ENCODE results near the gene LRCH4.
A peak's percentile ranks its signal among the peaks of the same experiment; 100 is the strongest.
"Not testable (repeated sequence)": the region's sequence is repeated elsewhere in the genome, so short reads cannot be mapped to it uniquely, and the experiment has no call there.

Gene LRCH4

GRCh38 chr7:100567031-100567730 lies 18.7 kb downstream of the LRCH4 start:
- no peak for DNase-seq

GRCh38 chr7:100566018-100566531 lies 19.9 kb downstream of the LRCH4 start:
- no peak for DNase-seq

DNA sequence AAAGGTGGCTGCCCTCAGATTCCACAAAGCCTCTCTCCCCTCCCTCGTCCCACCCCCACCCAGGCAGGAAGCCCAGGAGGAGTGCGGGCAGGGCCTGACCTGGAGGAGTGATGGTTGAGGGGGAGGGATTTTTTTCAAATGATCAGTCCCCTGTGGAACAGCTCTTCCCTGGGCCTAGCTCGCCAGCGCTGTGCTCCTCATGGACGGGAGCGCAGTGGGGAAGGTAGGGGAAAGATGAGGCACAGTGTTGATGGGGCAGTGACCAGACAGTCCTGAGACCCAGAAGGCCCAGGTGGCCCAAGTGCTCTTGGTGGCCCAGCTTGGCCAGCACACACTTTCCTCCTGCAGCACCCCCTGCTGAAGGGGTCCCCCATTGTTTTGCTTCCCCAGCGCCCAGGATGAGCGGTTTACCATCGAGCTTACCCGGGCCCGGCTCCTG lies 20.8 kb downstream of the LRCH4 start:
- no peak for DNase-seq

GRCh38 chr7:100564405-100564804 lies 21.5 kb downstream of the LRCH4 start:
- not testable (repeated sequence) for DNase-seq

DNA sequence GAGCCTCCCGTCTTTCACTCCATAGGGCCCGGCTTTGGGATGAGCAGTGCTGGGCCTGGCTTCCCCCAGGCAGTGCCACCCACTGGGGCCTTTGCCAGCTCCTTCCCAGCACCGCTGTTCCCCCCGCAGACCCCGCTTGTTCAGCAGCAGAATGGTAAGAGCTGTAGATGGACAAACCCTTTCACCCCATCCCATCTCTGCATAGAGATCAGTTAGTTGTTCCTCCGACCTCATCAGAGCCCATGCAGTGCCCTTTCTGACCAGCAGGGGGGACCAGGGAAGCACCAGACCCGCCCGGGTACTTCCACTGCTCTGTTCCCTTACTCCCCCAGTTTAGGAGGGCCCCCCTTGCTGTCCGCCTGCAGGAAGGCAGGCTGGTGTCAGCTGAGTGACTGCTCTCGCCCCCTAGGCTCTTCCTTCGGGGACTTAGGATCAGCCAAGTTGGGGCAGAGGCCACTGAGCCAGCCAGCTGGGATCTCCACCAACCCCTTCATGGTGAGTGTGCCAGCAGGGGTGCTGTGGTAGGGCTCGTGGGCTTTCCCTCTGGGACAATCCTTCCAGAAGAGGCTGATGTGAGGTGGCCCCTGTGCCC lies 22.0 kb downstream of the LRCH4 start:
- peak; percentile 80 for DNase-seq

GRCh38 chr7:100563100-100563564 lies 22.8 kb downstream of the LRCH4 start:
- no peak for DNase-seq

GRCh38 chr7:100562195-100563099 lies 23.5 kb downstream of the LRCH4 start:
- DNase-seq, result no peak

DNA sequence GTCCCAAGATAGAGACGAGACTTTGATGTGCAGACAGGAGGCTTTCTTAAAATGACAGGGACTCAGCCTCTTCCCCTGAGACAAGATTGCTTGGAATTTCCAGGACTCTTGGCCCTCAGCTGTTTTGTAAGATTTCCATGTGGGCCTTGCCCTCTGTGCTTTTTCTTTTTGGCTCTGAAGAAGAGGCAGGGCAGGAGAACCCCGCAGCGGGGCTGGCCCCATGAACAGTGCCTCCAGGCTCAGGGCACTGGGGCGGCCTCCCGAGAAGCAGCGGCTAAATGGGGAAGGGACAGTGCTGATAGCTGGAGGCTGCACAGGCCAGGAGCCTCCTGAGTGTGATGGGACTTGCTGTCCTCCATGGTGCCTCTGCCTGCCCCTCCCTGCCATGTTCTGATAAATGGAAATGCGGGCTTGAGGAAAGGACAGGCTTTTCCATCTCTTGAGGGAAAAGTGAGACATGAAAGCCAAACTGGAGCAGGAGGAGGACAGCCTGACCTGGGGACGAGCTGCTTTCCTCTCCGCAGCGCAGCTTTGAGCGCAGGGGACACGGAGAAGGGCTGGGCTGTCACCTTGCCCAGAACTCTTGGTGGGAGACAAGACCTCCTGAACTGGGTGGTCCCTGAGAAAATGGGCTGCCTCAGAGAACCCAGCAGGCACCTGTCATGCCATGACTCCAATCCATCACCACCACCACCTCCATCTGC lies 24.3 kb downstream of the LRCH4 start:
- no peak for DNase-seq

DNA sequence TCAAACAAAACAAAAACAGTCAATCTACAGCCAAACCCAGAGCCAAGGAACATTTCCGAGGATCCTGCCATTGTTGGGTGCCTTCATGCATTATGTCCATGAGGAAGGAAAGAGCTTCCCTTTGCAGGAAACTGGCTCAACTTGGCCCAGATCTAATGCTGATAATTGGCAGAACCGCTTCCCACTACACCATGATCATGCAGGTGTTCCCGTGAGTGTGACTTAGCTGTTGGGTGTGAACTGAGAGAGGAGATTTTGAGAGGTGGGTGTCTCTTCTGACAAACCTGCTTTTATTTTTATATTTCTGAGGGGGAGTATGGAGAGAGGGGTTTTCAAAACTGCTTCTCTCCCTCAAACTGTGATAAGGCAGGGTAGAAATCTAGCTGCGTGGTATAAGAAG lies 26.8 kb downstream of the LRCH4 start:
- no peak for DNase-seq

DNA sequence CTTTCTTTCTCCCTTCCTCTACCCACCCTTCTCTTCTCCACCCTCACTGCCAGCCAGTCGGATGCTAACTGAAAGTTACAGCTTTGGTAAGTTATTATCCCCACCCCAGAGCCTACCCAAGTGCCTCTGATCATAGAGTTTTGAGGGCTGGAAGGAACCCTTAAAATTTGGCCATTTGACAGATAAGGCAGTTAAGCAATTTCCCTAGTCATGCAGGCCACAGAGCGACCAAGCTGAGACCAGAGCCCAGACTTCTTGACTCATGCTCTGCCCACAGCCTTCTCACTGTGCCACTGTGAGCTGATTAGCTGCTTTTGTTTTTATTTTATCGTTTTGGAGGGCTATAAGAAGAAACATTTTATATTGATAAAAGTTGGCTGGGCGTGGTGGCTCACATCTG lies 29.4 kb downstream of the LRCH4 start:
- no peak for DNase-seq

GRCh38 chr7:100555701-100556100 lies 30.2 kb downstream of the LRCH4 start:
- DNase-seq, result no peak

DNA sequence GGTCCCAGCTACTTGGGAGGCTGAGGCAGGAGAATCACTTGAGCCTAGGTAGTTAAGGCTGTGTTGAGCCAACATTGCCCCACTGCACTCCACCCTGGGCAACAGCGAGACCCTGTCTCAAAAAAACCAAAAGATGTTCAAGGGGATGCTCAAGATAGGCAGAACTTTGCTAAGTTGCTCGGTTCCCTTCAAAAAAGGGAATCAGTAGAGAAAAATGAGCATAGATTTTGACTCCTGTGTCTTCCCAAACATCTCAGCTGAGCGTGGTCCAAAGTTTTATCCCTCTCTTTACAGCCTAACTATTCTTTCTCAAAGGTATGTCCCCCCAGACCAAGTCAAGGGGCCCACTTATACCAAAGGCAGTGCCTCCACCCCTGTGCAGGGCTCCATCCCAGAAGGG lies 32.9 kb downstream of the LRCH4 start:
- DNase-seq, result no peak

GRCh38 chr7:100552532-100552931 lies 33.4 kb downstream of the LRCH4 start:
- DNase-seq, result no peak

GRCh38 chr7:100548446-100548845 lies 37.5 kb downstream of the LRCH4 start:
- DNase-seq, result not testable (repeated sequence)

DNA sequence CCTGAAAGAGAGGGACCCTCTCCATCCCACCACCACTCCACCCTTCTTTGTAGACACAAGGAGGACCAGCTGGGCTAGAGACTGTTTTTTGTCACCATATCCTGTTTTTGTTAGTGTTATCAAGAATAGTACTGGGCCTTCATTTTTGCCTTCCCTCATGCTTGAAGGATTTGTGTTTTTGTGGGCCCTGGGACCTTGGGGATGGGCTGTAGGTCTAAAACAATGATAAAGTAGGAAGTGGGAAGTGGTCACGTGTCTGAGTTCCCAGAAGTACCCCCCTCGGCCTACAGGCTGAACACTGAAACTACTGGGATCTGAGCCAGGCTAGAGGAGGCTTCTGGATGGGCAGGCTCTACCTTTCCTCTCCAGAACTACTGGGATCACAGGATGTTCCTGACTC lies 38.1 kb downstream of the LRCH4 start:
- no peak for DNase-seq

GRCh38 chr7:100546926-100547800 lies 38.8 kb downstream of the LRCH4 start:
- DNase-seq, result no peak

GRCh38 chr7:100546129-100546925 lies 39.6 kb downstream of the LRCH4 start:
- DNase-seq, result peak; percentile 77

GRCh38 chr7:100545360-100546128 lies 40.4 kb downstream of the LRCH4 start:
- DNase-seq, result peak; percentile 93

- DNase-seq, result no peak
These were observed 41.0 kb downstream of the LRCH4 start for GRCh38 chr7:100544967-100545359.

- no peak for DNase-seq
These were observed 41.5 kb downstream of the LRCH4 start for GRCh38 chr7:100544386-100544785.
